ENCODE results near the gene COL26A1.

COL26A1 gene

DNA sequence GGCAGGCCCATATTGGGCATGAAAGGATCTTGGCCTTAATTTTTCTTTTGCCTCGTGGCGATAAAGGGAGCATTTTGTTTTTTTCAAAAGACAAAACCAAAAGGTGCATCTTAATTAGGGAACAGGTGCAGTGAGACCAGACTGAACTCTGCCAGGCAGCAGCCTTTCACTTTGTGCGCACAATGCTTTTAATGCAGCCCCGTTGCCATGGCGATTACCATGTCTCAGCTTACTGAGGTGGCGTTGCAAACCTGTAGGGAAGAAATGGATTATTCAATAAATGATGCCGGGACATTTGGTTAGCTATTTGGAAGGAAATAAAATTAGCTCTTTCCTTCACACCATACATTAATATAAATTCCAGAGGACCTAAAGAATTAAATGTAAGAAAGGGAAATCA is 204.6 kb downstream of the COL26A1 start:
- TF ChIP-seq TAF1 (IDR thresholded peaks at IDR 0.05; ENCODE audit: borderline replicate concordance, insufficient read depth, low read length) (no peak), POLR2AphosphoS5 (IDR thresholded peaks at IDR 0.05; ENCODE audit: low read depth, low read length) (no peak), SIN3A (IDR thresholded peaks at IDR 0.05; ENCODE audit: borderline replicate concordance, insufficient read depth, low read length) (no peak), FOXP2 (optimal IDR thresholded peaks at IDR 0.05; ENCODE audit: borderline replicate concordance, extremely low read depth, extremely low read length, insufficient read depth) (no peak)
- TF ChIP-seq, protein P1, sequence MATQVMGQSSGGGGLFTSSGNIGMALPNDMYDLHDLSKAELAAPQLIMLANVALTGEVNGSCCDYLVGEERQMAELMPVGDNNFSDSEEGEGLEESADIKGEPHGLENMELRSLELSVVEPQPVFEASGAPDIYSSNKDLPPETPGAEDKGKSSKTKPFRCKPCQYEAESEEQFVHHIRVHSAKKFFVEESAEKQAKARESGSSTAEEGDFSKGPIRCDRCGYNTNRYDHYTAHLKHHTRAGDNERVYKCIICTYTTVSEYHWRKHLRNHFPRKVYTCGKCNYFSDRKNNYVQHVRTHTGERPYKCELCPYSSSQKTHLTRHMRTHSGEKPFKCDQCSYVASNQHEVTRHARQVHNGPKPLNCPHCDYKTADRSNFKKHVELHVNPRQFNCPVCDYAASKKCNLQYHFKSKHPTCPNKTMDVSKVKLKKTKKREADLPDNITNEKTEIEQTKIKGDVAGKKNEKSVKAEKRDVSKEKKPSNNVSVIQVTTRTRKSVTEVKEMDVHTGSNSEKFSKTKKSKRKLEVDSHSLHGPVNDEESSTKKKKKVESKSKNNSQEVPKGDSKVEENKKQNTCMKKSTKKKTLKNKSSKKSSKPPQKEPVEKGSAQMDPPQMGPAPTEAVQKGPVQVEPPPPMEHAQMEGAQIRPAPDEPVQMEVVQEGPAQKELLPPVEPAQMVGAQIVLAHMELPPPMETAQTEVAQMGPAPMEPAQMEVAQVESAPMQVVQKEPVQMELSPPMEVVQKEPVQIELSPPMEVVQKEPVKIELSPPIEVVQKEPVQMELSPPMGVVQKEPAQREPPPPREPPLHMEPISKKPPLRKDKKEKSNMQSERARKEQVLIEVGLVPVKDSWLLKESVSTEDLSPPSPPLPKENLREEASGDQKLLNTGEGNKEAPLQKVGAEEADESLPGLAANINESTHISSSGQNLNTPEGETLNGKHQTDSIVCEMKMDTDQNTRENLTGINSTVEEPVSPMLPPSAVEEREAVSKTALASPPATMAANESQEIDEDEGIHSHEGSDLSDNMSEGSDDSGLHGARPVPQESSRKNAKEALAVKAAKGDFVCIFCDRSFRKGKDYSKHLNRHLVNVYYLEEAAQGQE (IDR thresholded peaks at IDR 0.05; ENCODE audit: insufficient read depth in 1 of 2, low read depth in 2 of 2, low read length in 2 of 2) = no peak

DNA sequence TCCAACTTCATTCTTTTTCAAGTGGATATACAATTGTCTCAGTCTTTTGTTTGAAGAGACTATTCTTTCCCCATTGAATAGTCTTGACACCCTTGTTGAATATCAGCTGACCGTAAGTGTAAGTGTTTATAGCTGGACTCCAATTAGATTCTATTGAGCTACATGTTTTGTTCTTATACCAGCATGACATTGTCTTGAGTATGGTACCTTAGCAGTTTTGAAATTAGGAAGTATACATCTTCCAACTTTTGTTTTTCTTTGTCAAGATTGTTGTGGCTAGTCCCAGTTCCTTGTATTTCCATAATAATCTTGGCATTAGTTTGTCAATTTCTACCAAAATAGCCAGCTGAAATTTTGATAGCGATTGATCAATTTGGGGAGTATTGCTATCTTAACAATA is 209.5 kb downstream of the COL26A1 start:
- TF ChIP-seq FOXP2 (optimal IDR thresholded peaks at IDR 0.05; ENCODE audit: borderline replicate concordance, extremely low read depth, extremely low read length, insufficient read depth) (no peak), SIN3A (IDR thresholded peaks at IDR 0.05; ENCODE audit: borderline replicate concordance, insufficient read depth, low read length) (no peak), TAF1 (IDR thresholded peaks at IDR 0.05; ENCODE audit: borderline replicate concordance, insufficient read depth, low read length) (no peak), POLR2AphosphoS5 (IDR thresholded peaks at IDR 0.05; ENCODE audit: low read depth, low read length) (no peak)
- TF ChIP-seq, protein P1 (IDR thresholded peaks at IDR 0.05; ENCODE audit: insufficient read depth in 1 of 2, low read depth in 2 of 2, low read length in 2 of 2) = no peak

DNA sequence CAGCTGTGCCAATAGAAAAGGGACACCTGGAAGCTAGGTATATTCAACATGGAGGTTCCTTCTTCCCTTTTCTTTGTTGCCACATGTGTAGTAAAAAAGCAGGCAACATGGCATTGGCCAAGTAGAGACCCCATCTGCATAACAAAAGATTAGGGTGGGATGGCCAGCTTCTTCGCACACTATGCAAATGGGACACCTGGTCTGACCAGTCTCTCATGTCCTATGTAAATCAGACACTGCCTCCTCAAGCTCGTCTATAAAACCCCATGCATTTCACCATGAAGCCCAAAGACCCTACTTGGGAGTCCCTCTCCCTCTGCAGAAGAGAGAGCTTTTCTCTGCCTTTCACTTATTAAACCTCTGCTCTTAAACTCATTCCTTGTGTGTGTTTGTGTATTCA is 212.5 kb downstream of the COL26A1 start:
- no peak for TF ChIP-seq TAF1 (IDR thresholded peaks at IDR 0.05; ENCODE audit: borderline replicate concordance, insufficient read depth, low read length)
- TF ChIP-seq, protein P1 (IDR thresholded peaks at IDR 0.05; ENCODE audit: insufficient read depth in 1 of 2, low read depth in 2 of 2, low read length in 2 of 2) = no peak
- no peak for TF ChIP-seq SIN3A (IDR thresholded peaks at IDR 0.05; ENCODE audit: borderline replicate concordance, insufficient read depth, low read length)
- TF ChIP-seq POLR2AphosphoS5 (IDR thresholded peaks at IDR 0.05; ENCODE audit: low read depth, low read length) = no peak
- no peak for TF ChIP-seq FOXP2 (optimal IDR thresholded peaks at IDR 0.05; ENCODE audit: borderline replicate concordance, extremely low read depth, extremely low read length, insufficient read depth)

DNA sequence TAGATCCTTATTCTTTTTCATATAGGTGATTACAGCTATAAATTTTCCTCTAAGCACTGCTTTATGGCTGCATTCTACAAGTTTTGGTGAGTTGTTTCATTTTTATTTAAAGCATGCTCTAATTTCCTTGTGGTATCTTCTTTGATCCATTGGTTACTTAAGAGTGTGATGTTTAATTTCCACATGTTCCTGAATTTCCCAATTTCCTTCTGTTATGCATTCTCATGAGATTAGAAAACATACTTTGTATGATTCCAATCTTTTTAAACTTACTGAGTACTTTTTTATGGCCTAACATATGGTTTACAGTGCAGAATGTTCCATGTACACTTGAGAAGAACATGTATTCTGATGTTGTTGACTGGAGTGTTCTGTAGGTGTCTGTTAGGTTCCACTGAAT is 213.0 kb downstream of the COL26A1 start:
- TF ChIP-seq FOXP2 (optimal IDR thresholded peaks at IDR 0.05; ENCODE audit: borderline replicate concordance, extremely low read depth, extremely low read length, insufficient read depth) (no peak), POLR2AphosphoS5 (IDR thresholded peaks at IDR 0.05; ENCODE audit: low read depth, low read length) (no peak), TAF1 (IDR thresholded peaks at IDR 0.05; ENCODE audit: borderline replicate concordance, insufficient read depth, low read length) (no peak), SIN3A (IDR thresholded peaks at IDR 0.05; ENCODE audit: borderline replicate concordance, insufficient read depth, low read length) (no peak)
- TF ChIP-seq, protein P1 (IDR thresholded peaks at IDR 0.05; ENCODE audit: insufficient read depth in 1 of 2, low read depth in 2 of 2, low read length in 2 of 2) = no peak

DNA sequence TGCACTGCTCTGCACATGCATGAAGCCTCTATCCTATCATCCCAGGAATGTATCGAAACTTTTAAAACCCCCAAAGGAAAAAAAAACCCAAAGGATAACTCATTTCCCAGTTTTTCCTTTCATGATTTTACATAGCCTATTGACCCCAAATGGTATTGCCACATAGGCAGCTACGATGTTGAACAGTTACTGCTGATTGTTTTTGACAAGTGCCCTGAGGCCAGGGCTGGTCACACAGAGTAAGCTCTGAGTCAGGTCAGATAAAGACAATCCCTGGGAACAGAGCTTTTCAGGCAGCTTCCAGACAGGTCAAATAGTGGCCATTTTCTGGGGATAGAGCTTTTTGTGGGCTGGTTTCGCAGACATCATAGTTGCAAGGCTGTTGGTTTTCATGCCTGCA is 214.3 kb downstream of the COL26A1 start:
- TF ChIP-seq FOXP2 (optimal IDR thresholded peaks at IDR 0.05; ENCODE audit: borderline replicate concordance, extremely low read depth, extremely low read length, insufficient read depth) (no peak), POLR2AphosphoS5 (IDR thresholded peaks at IDR 0.05; ENCODE audit: low read depth, low read length) (no peak), TAF1 (IDR thresholded peaks at IDR 0.05; ENCODE audit: borderline replicate concordance, insufficient read depth, low read length) (no peak), SIN3A (IDR thresholded peaks at IDR 0.05; ENCODE audit: borderline replicate concordance, insufficient read depth, low read length) (no peak)
- TF ChIP-seq, protein P1 (IDR thresholded peaks at IDR 0.05; ENCODE audit: insufficient read depth in 1 of 2, low read depth in 2 of 2, low read length in 2 of 2) = no peak

Measured in PFSK-1 (cell line).